Measurements from ENCODE around the gene CA5A.
"Not testable (repeated sequence)": the region's sequence is repeated elsewhere in the genome, so short reads cannot be mapped to it uniquely, and the experiment has no call there.

Gene CA5A

GRCh38 chr16:87947356-87948118 is 11.2 kb upstream of the CA5A start:
- DNase-seq (ENCODE audit: low read depth): no peak

GRCh38 chr16:87946596-87947347 is 10.4 kb upstream of the CA5A start:
- DNase-seq (ENCODE audit: low read depth): no peak

GRCh38 chr16:87945351-87946042 is 9.2 kb upstream of the CA5A start:
- DNase-seq (ENCODE audit: low read depth): no peak

- no peak for DNase-seq (ENCODE audit: low read depth)
Observed at GRCh38 chr16:87942680-87943079, 6.4 kb upstream of the CA5A start.

- DNase-seq (ENCODE audit: low read depth): no peak
Observed at GRCh38 chr16:87939562-87940423, 3.5 kb upstream of the CA5A start.

GRCh38 chr16:87938412-87938949 is 2.2 kb upstream of the CA5A start:
- DNase-seq (ENCODE audit: low read depth): no peak

- DNase-seq (ENCODE audit: low read depth): not testable (repeated sequence)
Observed at GRCh38 chr16:87937231-87937542, 858 bp upstream of the CA5A start.

GRCh38 chr16:87936016-87936374 is 334 bp downstream of the CA5A start:
- not testable (repeated sequence) for DNase-seq (ENCODE audit: low read depth)

- not testable (repeated sequence) for DNase-seq (ENCODE audit: low read depth)
Observed at GRCh38 chr16:87934752-87935425, 1.4 kb downstream of the CA5A start.

GRCh38 chr16:87933140-87933495 is 3.2 kb downstream of the CA5A start:
- no peak for DNase-seq (ENCODE audit: low read depth)

- not testable (repeated sequence) for DNase-seq (ENCODE audit: low read depth)
Observed at GRCh38 chr16:87932475-87933139, 3.7 kb downstream of the CA5A start.

- no peak for DNase-seq (ENCODE audit: low read depth)
Observed at GRCh38 chr16:87931504-87931903, 4.8 kb downstream of the CA5A start.

- no peak for DNase-seq (ENCODE audit: low read depth)
Observed at GRCh38 chr16:87930456-87930855, 5.9 kb downstream of the CA5A start.

GRCh38 chr16:87929986-87930385 is 6.3 kb downstream of the CA5A start:
- no peak for DNase-seq (ENCODE audit: low read depth)

- no peak for DNase-seq (ENCODE audit: low read depth)
Observed at GRCh38 chr16:87927195-87927562, 9.2 kb downstream of the CA5A start.

GRCh38 chr16:87926246-87927194 is 9.8 kb downstream of the CA5A start:
- DNase-seq (ENCODE audit: low read depth): no peak

GRCh38 chr16:87924811-87925670 is 11.3 kb downstream of the CA5A start:
- DNase-seq (ENCODE audit: low read depth): no peak

- no peak for DNase-seq (ENCODE audit: low read depth)
Observed at GRCh38 chr16:87924041-87924810, 12.1 kb downstream of the CA5A start.

Data from stimulated activated CD8-positive, alpha-beta memory T cell treated with anti-CD3 and anti-CD28 coated beads, Interleukin-12 subunit alpha, Interleukin-12 subunit beta, amount 100 ng/mL, for 4 hours (primary cell).